Anterior cingulate cortex (tissue), 58 donors: ENCODE measurements around the gene PCSK5.
A peak's percentile ranks its signal among the peaks of the same experiment; 100 is the strongest.

Source experiments
- DNase-seq, 58 donors: peaks; one replicate each; lab custom pipeline; 2025; lab: John Stamatoyannopoulos, UW

The PCSK5 gene

GRCh38 chr9:76162751-76163500, 272.5 kb downstream of the PCSK5 start:
- DNase-seq = peak in 6 of 58 donors; percentile 2 to 15 (median 8)

GRCh38 chr9:76166526-76166925, 276.1 kb downstream of the PCSK5 start:
- peak in 5 of 58 donors; percentile 7 to 50 (median 20) for DNase-seq

- no peak for DNase-seq
Measured at GRCh38 chr9:76176171-76176570, 285.7 kb downstream of the PCSK5 start.

GRCh38 chr9:76177931-76178330, 287.5 kb downstream of the PCSK5 start:
- DNase-seq = no peak

- no peak for DNase-seq
Measured at GRCh38 chr9:76180541-76180940, 290.1 kb downstream of the PCSK5 start.

GRCh38 chr9:76181020-76181641, 290.7 kb downstream of the PCSK5 start:
- peak in 1 of 58 donors; percentile 4 for DNase-seq

GRCh38 chr9:76181781-76182180, 291.3 kb downstream of the PCSK5 start:
- no peak for DNase-seq

- no peak for DNase-seq
Measured at GRCh38 chr9:76185432-76185831, 295.0 kb downstream of the PCSK5 start.

- no peak for DNase-seq
Measured at GRCh38 chr9:76188286-76188685, 297.8 kb downstream of the PCSK5 start.

- no peak for DNase-seq
Measured at GRCh38 chr9:76188905-76189304, 298.4 kb downstream of the PCSK5 start.

- no peak for DNase-seq
Measured at GRCh38 chr9:76191493-76191892, 301.0 kb downstream of the PCSK5 start.

- DNase-seq = no peak
Measured at GRCh38 chr9:76192013-76192412, 301.5 kb downstream of the PCSK5 start.

GRCh38 chr9:76194896-76195295, 304.4 kb downstream of the PCSK5 start:
- DNase-seq = no peak

- no peak for DNase-seq
Measured at GRCh38 chr9:76198336-76198735, 307.9 kb downstream of the PCSK5 start.

- DNase-seq = no peak
Measured at GRCh38 chr9:76200315-76200714, 309.8 kb downstream of the PCSK5 start.

GRCh38 chr9:76200745-76201144, 310.3 kb downstream of the PCSK5 start:
- no peak for DNase-seq

- no peak for DNase-seq
Measured at GRCh38 chr9:76203373-76203772, 312.9 kb downstream of the PCSK5 start.

- DNase-seq = no peak
Measured at GRCh38 chr9:76206821-76207220, 316.3 kb downstream of the PCSK5 start.

GRCh38 chr9:76213751-76214150, 323.3 kb downstream of the PCSK5 start:
- no peak for DNase-seq

GRCh38 chr9:76215066-76215465, 324.6 kb downstream of the PCSK5 start:
- DNase-seq = no peak

GRCh38 chr9:76216161-76216649, 325.7 kb downstream of the PCSK5 start:
- DNase-seq = no peak
